Smooth muscle cell (in vitro differentiated cells): ENCODE results near the gene DRC7. TPM values are rescaled to one million over a fixed set of nuclear protein-coding genes. Genes with fewer than 3 reads are reported as not detected.
A peak's percentile ranks its signal among the peaks of the same experiment; 100 is the strongest.

ENCODE experiments used
- DNase-seq: peaks from one replicate; lab custom pipeline; 2025; ENCODE audit not compliant: unreplicated experiment; lab: John Stamatoyannopoulos, UW
- H2AFZ ChIP-seq: fragments of 200-600 bp; sonication (generic); 2 replicates; pipeline ENCODE4 v1.6.0; 2016; ENCODE audit warnings: antibody characterized with exemption, low read depth, mild to moderate bottlenecking
- H3F3A ChIP-seq: fragments of 200-600 bp; sonication (generic); 2 replicates; pipeline ENCODE4 v1.6.0; 2017; ENCODE audit warnings: antibody characterized with exemption, low read depth
- H3K27ac ChIP-seq: fragments of 200-600 bp; sonication (generic); 2 replicates; pipeline ENCODE4 v1.5.1; 2016; ENCODE audit warnings: low read depth, mild to moderate bottlenecking
- H3K27me3 ChIP-seq: fragments of 200-600 bp; sonication (generic); 2 replicates; pipeline ENCODE4 v1.6.1; 2016; ENCODE audit warnings: low read depth, mild to moderate bottlenecking
- H3K36me3 ChIP-seq: fragments of 200-600 bp; sonication (generic); 2 replicates; pipeline ENCODE4 v1.5.1; 2016; ENCODE audit warnings: low read depth
- H3K4me1 ChIP-seq: fragments of 200-600 bp; sonication (generic); 2 replicates; pipeline ENCODE4 v1.5.1; 2016; ENCODE audit warnings: low read depth
- H3K4me2 ChIP-seq: fragments of 200-600 bp; sonication (generic); 2 replicates; pipeline ENCODE4 v1.6.0; 2016; ENCODE audit warnings: mild to moderate bottlenecking
- H3K4me3 ChIP-seq: fragments of 200-600 bp; sonication (generic); 2 replicates; pipeline ENCODE4 v1.5.1; 2016; ENCODE audit warnings: mild to moderate bottlenecking
- H3K79me2 ChIP-seq: fragments of 200-600 bp; sonication (generic); 2 replicates; pipeline ENCODE4 v1.6.0; 2016; ENCODE audit warnings: low read depth, mild to moderate bottlenecking
- H3K9ac ChIP-seq: fragments of 200-600 bp; sonication (generic); 2 replicates; pipeline ENCODE4 v1.6.0; 2016; ENCODE audit warnings: low read depth
- H3K9me3 ChIP-seq: fragments of 200-600 bp; sonication (generic); replicated peaks from 2 replicates; pipeline ENCODE4 v1.5.1; 2016; ENCODE audit warnings: low read depth
- H4K20me1 ChIP-seq: fragments of 200-600 bp; sonication (generic); 2 replicates; pipeline ENCODE4 v1.6.0; 2016; ENCODE audit warnings: low read depth
- CTCF ChIP-seq: fragments of 200-600 bp; sonication (generic); IDR thresholded peaks from 2 replicates; pipeline ENCODE4 v1.5.1; 2017; ENCODE audit warnings: borderline replicate concordance, mild to moderate bottlenecking, antibody characterized with exemption; ENCODE audit not compliant: insufficient read depth, poor library complexity, severe bottlenecking
- WGBS: methylation state at CpG from one replicate; pipeline ENCODE4 v1.1.7; 2016; ENCODE audit warnings: low lambda C conversion rate; 5-methylcytosine and 5-hydroxymethylcytosine counted together
- polyA plus RNA-seq: library from polyadenylated mRNA; unstranded; fragments of >200 nt; fragmentation: Nextera tagmentation; extraction: Ambion mirVana; gene quantifications from 2 replicates; pipeline ENCODE4 v1.2.1, GENCODE V29; 2016
- total RNA-seq: library from RNA; depleted of rRNA; stranded (reverse); fragments of >200 nt; gene quantifications from 2 replicates; pipeline ENCODE4 v1.2.3, GENCODE V29; 2014

The DRC7 gene
- total and polyA plus RNA-seq, 2 experiments from 2014 or later, result 0.94 TPM; not detected in 1

- Histone ChIP-seq H3K79me2 (no peaks in the 10 kb centered on the region), H2AFZ (no peak overlapping the region), H3K27ac (no peak overlapping the region), H3K9me3 (no peaks in the 10 kb centered on the region), H3F3A (no peaks in the 10 kb centered on the region), H3K4me1 (no peaks in the 10 kb centered on the region), H3K4me3 (no peak overlapping the region), H3K36me3 (no peaks in the 10 kb centered on the region), H3K9ac (no peak overlapping the region), H3K27me3 (no peaks in the 10 kb centered on the region), H3K4me2 (no peak overlapping the region), H4K20me1 (no peaks in the 10 kb centered on the region)
- 95% methylated on average over 7 of the region's 7 CpGs for WGBS
- no peak for DNase-seq
- no peak for TF ChIP-seq CTCF
These were observed 5.3 kb downstream of the DRC7 start for GRCh38 chr16:57699899-57700298.

DNA sequence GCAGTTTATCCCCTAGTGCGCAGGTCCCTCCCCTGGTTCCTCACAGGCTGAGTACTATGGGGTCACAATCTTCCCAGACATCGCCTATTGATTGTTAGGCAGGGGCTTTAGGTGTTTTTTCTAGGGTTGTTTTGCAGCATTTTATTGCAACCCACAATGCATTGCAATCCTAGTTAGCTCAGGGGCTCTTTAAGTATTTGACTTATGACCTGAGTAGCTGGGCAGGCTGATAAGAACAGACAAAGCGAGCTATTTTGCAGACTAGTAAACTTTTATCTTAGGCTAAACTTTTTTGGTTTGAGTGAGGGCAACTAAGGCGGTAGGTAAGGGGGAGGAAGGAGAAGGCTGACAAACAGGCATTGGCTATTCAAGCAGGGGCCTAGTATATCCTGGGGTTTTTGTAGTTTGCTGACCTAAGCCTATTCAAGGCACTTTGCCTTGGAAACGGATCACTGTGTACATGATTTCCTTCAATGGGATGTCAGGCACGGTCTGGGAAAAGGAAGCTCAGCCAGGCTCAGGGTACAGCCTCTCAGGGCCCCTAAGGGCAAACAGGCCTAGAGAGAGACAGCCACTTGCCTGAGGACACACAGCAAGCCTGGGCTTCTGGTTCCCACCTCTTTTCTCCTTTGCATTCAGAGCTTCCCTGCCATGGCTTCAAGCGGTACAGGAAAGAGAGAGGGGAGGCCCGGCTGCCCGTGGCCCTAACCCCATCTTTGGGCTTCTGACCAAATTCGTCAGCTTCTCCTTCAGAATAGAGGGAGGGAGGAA, 6.4 kb downstream of the DRC7 start:
- H3K4me1 ChIP-seq, result no peaks in the 10 kb centered on the region
- 58% methylated on average over 10 of the region's 10 CpGs for WGBS
- no peak for TF ChIP-seq CTCF
- H3F3A ChIP-seq, result no peaks in the 10 kb centered on the region
- H3K9ac ChIP-seq, result no peak overlapping the region
- no peaks in the 10 kb centered on the region for H3K9me3 ChIP-seq
- DNase-seq, result no peak
- H3K27ac ChIP-seq, result no peak overlapping the region
- H3K4me3 ChIP-seq, result no peak overlapping the region
- H3K27me3 ChIP-seq, result no peaks in the 10 kb centered on the region
- H3K36me3 ChIP-seq, result no peaks in the 10 kb centered on the region
- no peaks in the 10 kb centered on the region for H4K20me1 ChIP-seq
- H2AFZ ChIP-seq, result peak overlapping the region; percentile 46
- no peaks in the 10 kb centered on the region for H3K79me2 ChIP-seq
- no peak overlapping the region for H3K4me2 ChIP-seq

DNA sequence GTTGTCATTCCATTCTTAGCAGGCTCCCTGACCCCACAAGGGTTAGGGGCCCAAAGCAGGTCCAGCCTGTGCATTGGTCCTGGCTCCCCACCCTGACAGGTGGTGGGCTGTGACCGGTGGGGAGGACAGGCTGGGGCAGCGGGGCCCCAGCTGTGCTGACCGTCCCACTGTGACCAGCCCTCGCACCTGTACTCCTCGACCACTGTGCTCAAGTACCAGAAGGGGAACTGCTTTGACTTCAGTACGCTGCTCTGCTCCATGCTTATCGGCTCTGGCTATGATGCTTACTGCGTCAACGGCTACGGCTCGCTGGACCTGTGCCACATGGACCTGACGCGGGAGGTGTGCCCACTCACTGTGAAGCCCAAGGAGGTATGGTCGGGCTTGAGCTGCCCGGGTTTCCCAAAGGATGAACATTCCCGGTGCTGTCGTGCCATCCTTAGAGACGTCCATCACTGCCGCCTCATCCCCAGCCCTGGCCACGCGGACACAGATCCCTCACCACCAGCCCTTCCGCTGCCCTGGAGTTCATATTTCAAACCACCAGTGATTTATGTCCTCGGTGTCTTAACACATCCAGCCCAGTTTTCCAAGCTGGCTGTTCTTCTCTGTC, 7.3 kb downstream of the DRC7 start:
- Histone ChIP-seq H3K9me3 (no peaks in the 10 kb centered on the region), H3K4me1 (no peaks in the 10 kb centered on the region), H3K4me3 (no peak overlapping the region), H3K9ac (no peak overlapping the region), H4K20me1 (no peaks in the 10 kb centered on the region), H3K27me3 (no peaks in the 10 kb centered on the region), H3K4me2 (no peak overlapping the region), H3K79me2 (no peaks in the 10 kb centered on the region), H3F3A (no peaks in the 10 kb centered on the region), H3K27ac (no peak overlapping the region), H3K36me3 (no peaks in the 10 kb centered on the region), H2AFZ (no peak overlapping the region)
- no peak for TF ChIP-seq CTCF
- WGBS, result 94% methylated on average over 23 of the region's 23 CpGs
- no peak for DNase-seq
